Measurements from ENCODE around the gene VKORC1. TPM values are rescaled to one million over a fixed set of nuclear protein-coding genes. Genes with fewer than 3 reads are reported as not detected.
"Not testable (repeated sequence)": the region's sequence is repeated elsewhere in the genome, so short reads cannot be mapped to it uniquely, and the experiment has no call there.

Gene VKORC1
- total RNA-seq, 1 donor from 2014 or later = 65.0 TPM

DNA sequence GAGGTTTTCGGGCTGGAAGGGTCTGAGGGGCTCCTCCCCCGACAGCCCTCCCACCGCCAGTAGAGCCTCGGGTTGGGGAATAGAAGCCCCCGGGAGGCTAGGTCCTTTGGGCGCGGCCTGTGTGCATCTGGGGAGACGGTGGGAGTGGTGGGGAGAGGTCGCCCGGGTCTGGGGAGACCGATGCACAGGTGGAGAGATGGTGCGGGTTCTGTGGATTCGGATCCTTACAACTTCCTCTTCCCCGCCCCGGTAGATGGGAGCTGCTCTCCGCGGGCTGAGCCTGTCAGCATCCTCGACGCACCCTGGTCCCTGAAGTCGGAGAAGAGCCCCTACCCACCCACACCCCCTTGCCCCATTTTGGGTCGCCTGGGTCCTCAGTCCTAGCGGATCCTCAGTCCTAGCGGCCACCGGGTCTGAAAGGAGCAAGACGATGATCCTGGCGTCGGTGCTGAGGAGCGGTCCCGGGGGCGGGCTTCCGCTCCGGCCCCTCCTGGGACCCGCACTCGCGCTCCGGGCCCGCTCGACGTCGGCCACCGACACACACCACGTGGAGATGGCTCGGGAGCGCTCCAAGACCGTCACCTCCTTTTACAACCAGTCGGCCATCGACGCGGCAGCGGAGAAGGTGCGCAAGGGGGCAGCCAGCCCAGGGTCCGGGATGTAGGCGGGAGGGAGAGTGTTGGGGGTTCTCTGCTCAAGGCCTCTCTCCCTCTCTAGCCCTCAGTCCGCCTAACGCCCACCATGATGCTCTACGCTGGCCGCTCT lies 14.4 kb upstream of the VKORC1 start:
- intact Hi-C loops (cut with DNase I) = no loop called here
- no peak for ATAC-seq
- DNase-seq (ENCODE audit: low spot score) = no peak

GRCh38 chr16:31108035-31108793 lies 13.6 kb upstream of the VKORC1 start, which contains the start of gene BCKDK:
Gene BCKDK (plus strand): TSS chr16:31108386. CDS start chr16:31109224, 838 bp downstream.
- intact Hi-C loops (cut with DNase I) = no loop called here
- ATAC-seq = peak; percentile 88
- peak; percentile 86 for DNase-seq (ENCODE audit: low spot score)

- intact Hi-C loops (cut with DNase I) = no loop called here
- no peak for DNase-seq (ENCODE audit: low spot score)
- ATAC-seq = no peak
These were observed 12.9 kb upstream of the VKORC1 start for GRCh38 chr16:31107465-31107867.

DNA sequence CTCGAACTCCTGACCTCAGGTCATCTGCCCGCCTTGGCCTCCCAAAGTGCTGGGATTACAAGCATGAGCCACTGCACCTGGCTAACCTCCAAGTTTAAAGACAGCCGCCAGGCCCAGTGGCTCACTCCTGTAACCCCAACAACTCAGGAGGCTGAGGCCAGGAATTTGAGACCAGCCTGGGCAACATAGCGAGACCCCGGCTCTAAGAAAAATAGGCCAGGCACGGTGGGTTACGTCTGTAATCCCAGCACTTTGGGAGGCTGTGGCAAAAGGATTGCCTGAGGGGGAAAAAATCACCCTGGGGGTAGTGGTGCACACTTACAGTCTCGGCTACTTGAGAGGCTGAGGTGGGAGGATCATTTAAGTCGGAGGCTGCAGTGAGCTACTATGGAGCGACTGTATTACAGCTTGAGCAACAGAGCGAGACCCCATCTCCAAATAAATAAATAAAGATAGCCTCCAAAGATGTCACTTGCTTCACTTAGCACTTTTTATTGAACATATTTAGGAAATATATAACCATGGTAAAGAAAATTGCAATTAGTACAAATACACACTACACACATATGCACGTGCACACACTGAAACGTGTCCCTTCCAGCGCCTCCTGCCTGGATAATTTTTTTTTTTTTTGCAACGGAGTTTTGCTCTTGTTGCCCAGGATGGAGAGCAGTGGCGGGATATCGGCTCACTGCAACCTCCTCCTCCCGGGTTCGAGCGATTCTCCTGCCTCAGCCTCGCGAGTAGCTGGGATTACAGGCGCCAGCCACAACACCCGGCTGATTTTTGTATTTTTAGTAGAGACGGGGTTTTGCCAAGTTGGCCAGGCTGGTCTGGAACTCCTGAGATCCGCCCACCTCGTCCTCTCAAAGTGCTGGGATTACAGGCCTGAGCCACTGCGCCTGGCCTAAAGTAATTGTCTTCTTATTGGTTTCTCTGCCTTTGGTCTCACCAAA lies 12.2 kb upstream of the VKORC1 start:
- no peak for DNase-seq (ENCODE audit: low spot score)
- intact Hi-C loops (cut with DNase I) = no loop called here
- no peak for ATAC-seq

DNA sequence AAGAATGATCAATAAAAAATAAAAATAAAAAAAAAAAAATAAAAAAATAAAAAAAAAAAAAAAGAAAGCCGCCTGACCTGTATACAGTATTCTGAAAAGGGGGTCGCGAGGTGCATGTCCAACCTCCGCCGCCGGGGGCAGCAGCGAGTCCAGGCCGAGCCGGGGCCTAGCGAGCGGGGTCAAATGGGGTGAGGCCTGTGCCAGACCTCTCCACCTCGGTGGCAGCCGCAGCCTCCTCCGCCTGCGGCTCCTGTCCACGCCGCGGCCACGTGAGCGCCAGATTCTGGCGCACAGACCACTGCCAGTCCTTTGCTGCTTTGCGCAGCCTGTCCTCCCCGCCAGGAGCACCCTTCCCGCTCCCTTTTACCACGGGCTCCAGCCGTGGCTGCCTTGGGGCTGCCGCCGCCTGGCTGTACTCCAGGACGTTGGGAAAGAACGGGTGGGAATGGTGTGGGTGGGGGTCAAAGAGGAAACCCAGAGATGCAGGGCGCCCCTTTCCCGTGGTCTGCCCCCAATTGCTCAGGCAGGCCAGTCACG lies 11.1 kb upstream of the VKORC1 start:
- peak; percentile 82 for ATAC-seq
- intact Hi-C loops (cut with DNase I) = no loop called here
- DNase-seq (ENCODE audit: low spot score) = peak; percentile 93

DNA sequence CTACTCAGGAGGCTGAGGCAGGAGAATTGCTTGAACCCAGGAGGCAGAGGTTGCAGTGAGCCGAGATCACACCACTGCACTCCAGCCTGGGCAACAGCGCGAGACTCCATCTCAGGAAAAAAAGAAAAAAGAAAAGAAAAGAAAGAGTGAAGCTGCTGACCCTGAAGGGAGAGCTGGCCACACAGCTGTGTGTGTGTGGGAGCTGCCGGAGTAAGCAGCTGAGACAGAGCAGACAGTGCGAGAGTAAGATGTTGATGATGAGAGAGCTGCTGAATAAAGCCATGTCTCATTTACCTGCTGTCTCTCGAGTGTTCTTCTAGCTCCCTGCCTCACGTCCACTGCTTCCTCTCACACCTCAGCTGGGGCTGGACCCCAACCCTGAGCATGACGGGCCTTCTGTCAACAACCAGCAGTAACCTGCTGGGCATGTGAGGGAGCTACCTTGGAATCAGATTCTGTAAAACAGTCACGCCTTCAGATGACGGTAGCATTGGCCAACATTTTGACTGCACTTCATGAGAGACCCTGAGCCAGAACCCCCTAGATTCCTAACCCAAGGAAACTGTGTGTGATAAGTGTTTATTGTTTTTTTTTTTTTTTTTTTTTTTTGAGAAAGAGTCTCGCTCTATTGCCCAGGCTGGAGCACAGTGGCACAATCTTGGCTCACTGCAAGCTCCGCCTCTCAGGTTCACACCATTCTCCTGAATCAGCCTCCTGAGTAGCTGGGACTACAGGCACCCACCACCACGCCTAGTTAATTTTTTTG lies 6.5 kb upstream of the VKORC1 start:
- intact Hi-C loops (cut with DNase I); DNase-seq (ENCODE audit: low spot score); ATAC-seq: not testable (repeated sequence)

GRCh38 chr16:31099860-31100638 lies 5.5 kb upstream of the VKORC1 start:
- intact Hi-C loops (cut with DNase I) = loop anchor here (10.0 kb wide), 1 partner anchor 115 kb away; the partner anchor contains the start of gene HSD3B7
- DNase-seq (ENCODE audit: low spot score) (no peak), ATAC-seq (no peak)

GRCh38 chr16:31094088-31094423 lies 541 bp downstream of the VKORC1 start:
- ATAC-seq (peak; percentile 43), DNase-seq (ENCODE audit: low spot score) (no peak)
- intact Hi-C loops (cut with DNase I) = loop anchor here (10.0 kb wide), 1 partner anchor 109 kb away; the partner anchor contains the start of gene HSD3B7

- ATAC-seq = peak; percentile 7
- DNase-seq (ENCODE audit: low spot score) = no peak
- intact Hi-C loops (cut with DNase I) = loop anchor here (10.0 kb wide), 1 partner anchor 108 kb away; the partner anchor contains the start of gene HSD3B7
These were observed 1.4 kb downstream of the VKORC1 start for GRCh38 chr16:31093132-31093703.

GRCh38 chr16:31092330-31092729 lies 2.3 kb downstream of the VKORC1 start:
- DNase-seq (ENCODE audit: low spot score) = no peak
- intact Hi-C loops (cut with DNase I) = loop anchor here (10.0 kb wide), 1 partner anchor 108 kb away; the partner anchor contains the start of gene HSD3B7
- no peak for ATAC-seq

DNA sequence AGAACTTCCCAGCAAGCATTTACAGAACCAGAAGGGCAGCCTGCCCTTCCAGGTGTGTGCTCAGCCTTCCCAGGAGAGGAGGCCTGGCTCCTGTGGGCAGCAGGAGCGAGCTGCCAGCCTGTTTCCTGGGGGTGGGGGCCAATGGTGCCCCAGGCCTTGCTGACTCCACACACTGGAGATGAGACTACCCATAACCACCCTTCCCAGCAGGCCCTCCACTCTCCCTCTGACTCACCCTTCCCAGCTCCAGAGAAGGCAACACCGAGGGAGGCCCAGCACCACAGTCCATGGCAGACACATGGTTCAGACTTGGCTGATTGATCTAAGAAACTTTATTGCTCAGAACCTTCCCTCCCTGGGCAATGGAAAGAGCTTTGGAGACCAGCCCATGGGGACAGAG lies 4.1 kb downstream of the VKORC1 start:
- no peak for ATAC-seq
- intact Hi-C loops (cut with DNase I) = loop anchor here (10.0 kb wide), 1 partner anchor 106 kb away; the partner anchor contains the start of gene HSD3B7
- DNase-seq (ENCODE audit: low spot score) = no peak

- no peak for ATAC-seq
- intact Hi-C loops (cut with DNase I) = no loop called here
These were observed 5.4 kb downstream of the VKORC1 start for GRCh38 chr16:31089199-31089598.

GRCh38 chr16:31088459-31089183 lies 6.0 kb downstream of the VKORC1 start, which contains the start of gene PRSS53:
Gene PRSS53 (minus strand): TSS chr16:31088943. CDS start chr16:31088809, 134 bp downstream.
- intact Hi-C loops (cut with DNase I) = no loop called here
- ATAC-seq = no peak
- no peak for DNase-seq (ENCODE audit: low spot score)

More at GRCh38 chr16:31089199-31089598, 5.4 kb downstream of the VKORC1 start:
- DNase-seq (ENCODE audit: low spot score) = no peak

DNA sequence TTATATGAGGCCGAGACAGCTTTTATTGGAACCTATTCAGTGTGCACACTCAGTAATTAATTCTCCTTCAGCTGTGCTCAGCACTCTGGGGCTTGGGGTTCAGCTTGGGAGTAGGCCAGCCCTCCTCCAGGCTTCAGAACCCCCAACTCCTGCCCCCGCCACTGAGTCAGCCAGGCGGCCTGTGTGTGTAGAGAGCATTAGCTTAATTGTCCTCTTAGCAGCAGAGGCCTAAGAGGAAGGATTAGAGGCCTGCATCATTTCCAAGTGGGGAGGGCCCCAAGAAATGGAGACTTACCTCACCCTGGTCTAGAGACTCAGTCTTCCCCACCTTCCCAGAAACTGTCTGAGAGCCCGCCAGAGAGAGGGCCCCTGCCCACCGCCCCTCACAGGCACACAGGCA lies 6.6 kb downstream of the VKORC1 start:
- DNase-seq (ENCODE audit: low spot score) (no peak), ATAC-seq (no peak)
- intact Hi-C loops (cut with DNase I) = no loop called here

DNA sequence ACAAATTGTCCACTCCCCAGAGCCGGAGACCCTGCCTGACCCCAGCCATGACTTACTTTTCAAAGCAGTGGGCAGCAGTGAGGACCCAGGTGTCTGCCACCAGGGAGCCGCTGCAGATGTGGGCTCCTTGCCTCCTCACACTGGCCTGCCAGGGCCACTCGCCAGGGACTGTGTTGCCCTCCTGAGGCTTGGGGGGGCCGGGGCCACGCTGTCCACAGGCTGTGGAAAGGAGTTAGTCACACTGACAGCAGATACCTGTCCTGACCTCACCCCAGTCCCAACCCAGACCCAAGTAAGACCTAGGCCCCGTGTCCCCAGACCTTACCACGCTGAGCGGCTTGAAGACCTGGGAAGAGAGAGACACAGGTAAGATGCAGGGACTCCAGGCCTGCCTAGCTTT lies 7.1 kb downstream of the VKORC1 start:
- DNase-seq (ENCODE audit: low spot score) = no peak
- intact Hi-C loops (cut with DNase I) = no loop called here
- ATAC-seq = no peak

GRCh38 chr16:31086629-31086906 lies 8.0 kb downstream of the VKORC1 start:
- DNase-seq (ENCODE audit: low spot score) (no peak), ATAC-seq (no peak)
- intact Hi-C loops (cut with DNase I) = no loop called here
